Pancreas (tissue), 10 donors: ENCODE results near the gene ABCB11. TPM values are rescaled to one million over a fixed set of nuclear protein-coding genes. Genes with fewer than 3 reads are reported as not detected.
"Not testable (repeated sequence)": the region's sequence is repeated elsewhere in the genome, so short reads cannot be mapped to it uniquely, and the experiment has no call there.

Source experiments
- ATAC-seq, 4 donors: fragments of 200-7000 bp; cut with Tn5 transposase; one replicate each; pipeline versions ENCODE4 v1.8.0 to v1.9.1; 2020; ENCODE audit warnings: mild to moderate bottlenecking in 4 of 4, moderate library complexity in 4 of 4
- DNase-seq, 6 donors: peaks; one replicate each; pipeline ENCODE4 v3.0.0-alpha.2; 2020
- FAIRE-seq: peaks from 2 replicates; lab custom pipeline; 2012; peaks lifted over from hg19 to GRCh38; lab: Jason Lieb, UNC
- H3K27ac ChIP-seq, 4 donors: fragments of 200-600 bp; sonication (generic); 1 replicate in 3 of 4; 2 replicates in 1 of 4; pipeline versions ENCODE4 v1.5.0 to v1.8.0; 2020
- H3K27me3 ChIP-seq, 4 donors: fragments of 200-600 bp; one replicate each; pipeline ENCODE4 v1.8.0; 2021
- H3K36me3 ChIP-seq, 3 donors: fragments of 200-600 bp; sonication (generic) in 1 of 3; one replicate each; pipeline versions ENCODE4 v1.5.0 to v1.8.0; 2020 to 2021
- H3K4me1 ChIP-seq, 3 donors: fragments of 200-600 bp; one replicate each; pipeline ENCODE4 v1.8.0; 2021
- H3K4me3 ChIP-seq, 4 donors: fragments of 200-600 bp; sonication (generic) in 2 of 4; one replicate each; pipeline versions ENCODE4 v1.5.0 to v1.8.0; 2020 to 2021
- H3K9me3 ChIP-seq, 4 donors: fragments of 200-600 bp; one replicate each; pipeline ENCODE4 v1.8.0; 2021
- WGBS, 2 donors: extraction: QIAGEN DNeasy Blood & Tissue Kit; methylation state at CpG; one replicate each; pipeline ENCODE4 v1.1.7; 2013; 5-methylcytosine and 5-hydroxymethylcytosine counted together
- intact Hi-C, 3 donors: fragments of 100-400 bp; cut with DNase I; formaldehyde crosslinking; loops; one replicate each; pipeline versions ENCODE4 v1.11.1 to v1.14.2; 2022
- polyA plus RNA-seq, 2 donors: library from polyadenylated mRNA; stranded (reverse); fragments of 200-250 nt; gene quantifications; one replicate each; pipeline ENCODE4 v1.2.3, GENCODE V29; 2013
- total RNA-seq, 6 donors: library from RNA; stranded (reverse); fragmentation: NEBNext Ultra II Directional in 4 of 6; extraction: Animal tissue kit (Norgen Biotek cat#: 25700) in 4 of 6; gene quantifications; one replicate each; pipeline versions ENCODE4 v1.2.1 to v1.2.4, GENCODE V29; 2021 to 2023
- TF ChIP-seq, protein P1 (sequence below), 4 donors: fragments of 200-600 bp; sonication (generic) in 3 of 4; IDR thresholded peaks; one replicate each; pipeline versions ENCODE4 v1.5.0 to v1.8.0; 2021; ENCODE audit warnings: antibody characterized with exemption in 4 of 4
- donor health status: healthy with polysubstance abuse.
- donor health status: DM: no; HTN: no; CAD: no; lungs with moderate emphysema.
- donor health status: DM: no; HTN: no; CAD: no.
- donor health status: control.
- donor health status: control.
- donor health status: Bipolar disorder and iron deficiency.
- donor health status: DM: yes; HTN: yes; CAD: no.
- donor health status: DM: no; HTN: no; CAD: no.
- donor health status: DM: no; HTN: no; CAD: no.
- donor health status: DM: yes; HTN: yes; CAD: no.

ABCB11 gene
- total and polyA plus RNA-seq, 8 donors: 0.02 to 0.12 (median 0.04) TPM; not detected in 2

DNA sequence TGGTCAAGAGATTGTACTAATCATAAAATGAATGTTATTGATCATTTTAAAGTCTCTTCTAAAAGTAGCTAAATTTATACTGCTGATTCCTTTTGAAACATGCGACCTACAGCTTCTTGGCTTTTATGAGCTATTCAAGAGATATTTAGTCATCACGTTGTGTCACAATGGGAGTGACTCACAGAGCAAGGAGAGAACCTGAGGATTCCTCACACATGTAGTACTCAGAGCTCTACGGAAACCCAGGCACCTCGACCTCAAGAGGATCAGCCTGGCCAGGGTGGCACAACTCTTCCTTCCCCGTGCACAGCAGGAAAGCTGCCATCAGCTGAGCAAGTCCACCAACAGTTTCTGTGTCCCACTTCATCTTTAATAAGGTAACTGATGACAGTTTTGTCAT lies 38.2 kb upstream of the ABCB11 start, which contains the start of gene DHRS9:
DHRS9 (plus strand) TSS at position 223 of the 400 bp plus-strand sequence. CDS start 12,019 bp downstream, outside the sequence.
- Histone ChIP-seq H3K27me3 (no peaks in the 10 kb centered on the region), H3K4me1 (no peaks in the 10 kb centered on the region), H3K9me3 (no peaks in the 10 kb centered on the region), H3K4me3 (no peak within 1 kb of the TSS), H3K36me3 (no peaks in the 10 kb centered on the region), H3K27ac (no peak within 1 kb of the TSS)
- DNase-seq: no peak
- no peak for FAIRE-seq
- peak in 2 of 4 donors; percentile 20 to 24 for ATAC-seq
- TF ChIP-seq, protein P1, sequence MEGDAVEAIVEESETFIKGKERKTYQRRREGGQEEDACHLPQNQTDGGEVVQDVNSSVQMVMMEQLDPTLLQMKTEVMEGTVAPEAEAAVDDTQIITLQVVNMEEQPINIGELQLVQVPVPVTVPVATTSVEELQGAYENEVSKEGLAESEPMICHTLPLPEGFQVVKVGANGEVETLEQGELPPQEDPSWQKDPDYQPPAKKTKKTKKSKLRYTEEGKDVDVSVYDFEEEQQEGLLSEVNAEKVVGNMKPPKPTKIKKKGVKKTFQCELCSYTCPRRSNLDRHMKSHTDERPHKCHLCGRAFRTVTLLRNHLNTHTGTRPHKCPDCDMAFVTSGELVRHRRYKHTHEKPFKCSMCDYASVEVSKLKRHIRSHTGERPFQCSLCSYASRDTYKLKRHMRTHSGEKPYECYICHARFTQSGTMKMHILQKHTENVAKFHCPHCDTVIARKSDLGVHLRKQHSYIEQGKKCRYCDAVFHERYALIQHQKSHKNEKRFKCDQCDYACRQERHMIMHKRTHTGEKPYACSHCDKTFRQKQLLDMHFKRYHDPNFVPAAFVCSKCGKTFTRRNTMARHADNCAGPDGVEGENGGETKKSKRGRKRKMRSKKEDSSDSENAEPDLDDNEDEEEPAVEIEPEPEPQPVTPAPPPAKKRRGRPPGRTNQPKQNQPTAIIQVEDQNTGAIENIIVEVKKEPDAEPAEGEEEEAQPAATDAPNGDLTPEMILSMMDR (IDR thresholded peaks at IDR 0.05): no peak
- 63 to 74% methylated on average over 5 of the region's 5 CpGs for WGBS, 2 donors
- intact Hi-C loops: no loop called here

DNA sequence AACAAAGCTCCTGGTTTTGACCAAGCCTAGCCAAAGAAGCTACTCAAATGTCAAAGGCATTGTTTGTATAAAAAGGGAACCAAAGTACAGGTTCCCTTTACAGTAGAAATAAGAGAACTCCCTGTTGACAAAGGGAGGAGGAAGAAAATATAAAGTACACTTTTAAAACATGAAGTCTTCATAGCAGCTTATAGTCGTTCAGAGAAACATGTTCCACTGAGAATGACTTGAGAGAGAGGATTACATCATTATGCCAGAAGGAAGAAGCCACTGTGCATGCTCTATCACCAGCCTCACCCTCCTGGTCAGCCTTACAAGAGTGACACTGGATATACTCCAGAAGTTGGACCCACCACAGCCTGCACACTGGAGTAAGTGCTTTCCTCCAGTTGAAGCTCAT lies 35.8 kb upstream of the ABCB11 start:
- FAIRE-seq: no peak
- H3K4me3 ChIP-seq: no peak overlapping the region
- 39 to 41% methylated on average over 1 of the region's 1 CpG for whole genome bisulfite sequencing, 2 donors
- H3K27ac ChIP-seq: peak overlapping the region in 1 of 4 donors; percentile 1
- no peak for DNase-seq
- intact Hi-C loops: no loop called here
- no peaks in the 10 kb centered on the region for H3K36me3 ChIP-seq
- peak in 1 of 4 donors; percentile 22 for ATAC-seq
- H3K27me3 ChIP-seq: no peaks in the 10 kb centered on the region
- no peaks in the 10 kb centered on the region for H3K9me3 ChIP-seq
- no peaks in the 10 kb centered on the region for H3K4me1 ChIP-seq
- TF ChIP-seq, protein P1 (IDR thresholded peaks at IDR 0.05): no peak

DNA sequence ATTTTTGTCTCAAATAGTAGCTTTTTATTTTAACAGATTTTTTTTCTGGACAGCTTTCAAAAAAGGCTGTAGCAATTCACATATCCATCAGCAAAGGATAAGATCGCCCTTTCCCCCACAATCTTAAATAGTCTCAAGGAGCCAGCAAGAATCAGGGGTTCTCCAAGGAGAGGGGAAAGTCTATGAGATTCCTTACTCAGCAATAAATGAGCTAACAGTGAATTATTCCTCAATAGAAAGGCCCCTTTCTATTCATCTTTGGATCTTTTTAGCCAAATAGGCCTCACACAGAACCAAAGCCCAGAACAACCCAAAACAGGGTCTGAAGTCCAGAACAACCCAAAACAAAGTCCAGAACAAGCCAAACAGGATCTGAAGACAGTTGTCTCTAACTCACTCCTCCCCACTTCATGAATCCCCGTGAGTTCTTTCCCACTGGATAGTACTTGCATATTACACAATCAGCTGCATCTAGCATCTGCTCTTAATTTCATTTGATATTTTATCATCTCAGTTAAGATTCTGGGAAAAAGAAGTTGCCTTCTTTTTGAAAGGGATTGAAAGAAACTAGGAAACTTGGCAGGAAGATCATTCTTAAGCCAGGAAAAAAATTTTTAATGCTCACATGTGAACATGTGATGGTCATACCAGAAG lies 34.9 kb upstream of the ABCB11 start:
- no peaks in the 10 kb centered on the region for H3K4me1 ChIP-seq
- 74 to 75% methylated on average over 2 of the region's 2 CpGs for WGBS, 2 donors
- DNase-seq (no peak), FAIRE-seq (no peak), ATAC-seq (no peak)
- TF ChIP-seq, protein P1 (IDR thresholded peaks at IDR 0.05): no peak
- H3K36me3 ChIP-seq: no peaks in the 10 kb centered on the region
- H3K27me3 ChIP-seq: no peaks in the 10 kb centered on the region
- H3K4me3 ChIP-seq: no peak overlapping the region
- no peak overlapping the region for H3K27ac ChIP-seq
- intact Hi-C loops: no loop called here
- H3K9me3 ChIP-seq: no peaks in the 10 kb centered on the region

DNA sequence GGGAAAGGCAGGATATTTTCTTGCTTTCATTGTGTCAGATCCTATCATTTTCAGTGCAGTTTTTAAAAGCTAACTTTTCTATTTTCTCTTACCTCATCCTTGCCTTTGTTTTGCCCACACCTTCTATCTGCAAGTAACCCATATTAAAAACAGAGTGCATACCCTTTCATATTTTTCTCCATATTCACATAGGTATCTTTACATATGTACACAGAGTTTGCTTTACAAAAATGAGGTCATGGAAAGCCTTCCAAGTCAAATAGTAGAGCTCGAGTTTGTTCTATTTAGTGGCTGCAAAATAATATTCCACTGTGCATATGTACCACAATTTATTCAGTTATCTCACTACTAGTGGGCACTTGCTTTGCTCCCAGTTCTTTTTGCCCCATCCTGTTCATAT lies 34.3 kb upstream of the ABCB11 start:
- H3K36me3 ChIP-seq: no peaks in the 10 kb centered on the region
- H3K27ac ChIP-seq: no peak overlapping the region
- WGBS, 2 donors: 16 to 24% methylated on average over 1 of the region's 1 CpG
- DNase-seq: no peak
- FAIRE-seq: no peak
- no peaks in the 10 kb centered on the region for H3K27me3 ChIP-seq
- intact Hi-C loops: no loop called here
- H3K4me1 ChIP-seq: no peaks in the 10 kb centered on the region
- no peak for ATAC-seq
- no peak overlapping the region for H3K4me3 ChIP-seq
- TF ChIP-seq, protein P1 (IDR thresholded peaks at IDR 0.05): no peak
- no peaks in the 10 kb centered on the region for H3K9me3 ChIP-seq

DNA sequence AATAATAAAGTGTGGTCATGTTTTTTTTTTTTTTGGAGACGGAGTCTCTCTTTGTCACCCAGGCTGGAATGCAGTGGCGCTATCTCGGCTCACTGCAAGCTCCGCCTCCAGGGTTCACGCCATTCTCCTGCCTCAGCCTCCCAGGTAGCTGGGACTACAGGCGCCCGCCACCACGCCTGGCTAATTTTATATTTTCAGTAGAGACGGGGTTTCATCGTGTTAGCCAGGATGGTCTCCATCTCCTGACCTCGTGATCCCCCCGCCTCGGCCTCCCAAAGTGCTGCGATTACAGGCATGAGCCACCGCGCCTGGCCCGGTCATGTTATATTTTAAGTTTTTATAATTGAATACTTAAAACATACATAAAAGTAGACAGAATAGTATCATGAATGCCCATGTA lies 33.1 kb upstream of the ABCB11 start:
- intact Hi-C loops, H3K36me3 ChIP-seq, DNase-seq, H3K4me3 ChIP-seq, H3K27me3 ChIP-seq, H3K4me1 ChIP-seq, H3K9me3 ChIP-seq, H3K27ac ChIP-seq, FAIRE-seq, ATAC-seq: not testable (repeated sequence)
- 95 to 97% methylated on average over 17 of the region's 17 CpGs for WGBS, 2 donors

DNA sequence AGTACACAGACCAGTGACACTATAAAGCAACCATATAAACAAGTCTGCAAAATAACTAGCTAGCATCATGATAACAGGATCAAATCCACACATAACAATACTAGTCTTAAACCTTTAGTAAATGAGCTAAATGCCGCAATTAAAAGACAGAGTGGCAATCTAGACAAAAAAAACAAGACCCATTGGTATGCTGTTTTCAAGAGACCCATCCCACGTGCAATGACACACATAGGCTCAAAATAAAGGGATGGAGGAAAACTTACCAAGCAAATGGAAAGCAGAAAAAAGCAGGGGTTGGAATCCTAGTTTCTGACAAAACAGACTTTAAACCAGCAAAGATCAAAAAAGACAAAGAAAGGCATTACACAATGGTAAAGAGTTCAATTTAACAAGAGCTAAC lies 23.5 kb upstream of the ABCB11 start:
- 66 to 86% methylated on average over 2 of the region's 2 CpGs for WGBS, 2 donors
- H3K27me3 ChIP-seq, ATAC-seq, H3K4me1 ChIP-seq, intact Hi-C loops, H3K36me3 ChIP-seq, H3K9me3 ChIP-seq, DNase-seq, FAIRE-seq, H3K4me3 ChIP-seq, H3K27ac ChIP-seq: not testable (repeated sequence)
